Kidney (tissue), 14 donors: ENCODE measurements around the gene GNAO1. TPM values are rescaled to one million over a fixed set of nuclear protein-coding genes. Genes with fewer than 3 reads are reported as not detected.

Experiments
- DNase-seq, 5 donors: peaks; one replicate each; pipeline ENCODE4 v3.0.0-alpha.2; 2013 to 2020
- FAIRE-seq: peaks from 2 replicates; lab custom pipeline; 2012; peaks lifted over from hg19 to GRCh38; lab: Jason Lieb, UNC
- H3K27ac ChIP-seq, 2 donors: one replicate each; pipeline ENCODE4 v1.7.0; 2013; ENCODE audit warnings: low read depth in 2 of 2, low read length in 2 of 2, inconsistent platforms in 1 of 2
- H3K27me3 ChIP-seq: one replicate; pipeline ENCODE4 v1.7.1; 2013; ENCODE audit warnings: low read length, inconsistent platforms; ENCODE audit not compliant: control insufficient read depth, insufficient read depth
- H3K36me3 ChIP-seq, 3 donors: one replicate each; pipeline versions ENCODE4 v1.7.0 to v1.7.1; 2013; ENCODE audit warnings: low read length in 3 of 3, control low read depth in 1 of 3, inconsistent platforms in 1 of 3; ENCODE audit not compliant: insufficient read depth in 3 of 3, control insufficient read depth in 2 of 3
- H3K4me1 ChIP-seq, 3 donors: one replicate each; pipeline versions ENCODE4 v1.7.0 to v1.7.1; 2013; ENCODE audit warnings: low read length in 3 of 3, inconsistent platforms in 1 of 3, low read depth in 1 of 3; ENCODE audit not compliant: control insufficient read depth in 2 of 3, insufficient read depth in 2 of 3
- H3K4me3 ChIP-seq, 3 donors: one replicate each; pipeline versions ENCODE4 v1.7.0 to v1.8.1; 2013; ENCODE audit warnings: low read length in 3 of 3, control low read depth in 1 of 3, inconsistent platforms in 1 of 3
- H3K9ac ChIP-seq, 3 donors: one replicate each; pipeline versions ENCODE4 v1.7.0 to v1.7.1; 2013; ENCODE audit warnings: low read length in 3 of 3, control low read depth in 1 of 3, inconsistent platforms in 1 of 3
- H3K9me3 ChIP-seq, 3 donors: one replicate each; pipeline versions ENCODE4 v1.7.0 to v1.7.1; 2013; ENCODE audit warnings: low read length in 3 of 3, control low read depth in 1 of 3, inconsistent platforms in 1 of 3; ENCODE audit not compliant: control insufficient read depth in 2 of 3, insufficient read depth in 1 of 3
- intact Hi-C: fragments of 100-400 bp; cut with DNase I; formaldehyde crosslinking; loops from one replicate; pipeline ENCODE4 v1.11.1; 2022
- polyA plus RNA-seq: library from polyadenylated mRNA; stranded (reverse); fragments of 350-450 nt; fragmentation: Illumina TruSeq; extraction: RNeasy Lipid Tissue Mini Kit (QIAGEN cat#74804); gene quantifications from one replicate; pipeline ENCODE4 v1.2.3, GENCODE V29; 2014; ENCODE audit warnings: low read depth, low replicate concordance; ENCODE audit not compliant: insufficient read depth
- total RNA-seq: library from RNA; stranded (reverse); fragmentation: NEBNext Ultra II Directional; extraction: Animal tissue kit (Norgen Biotek cat#: 25700); gene quantifications from one replicate; pipeline ENCODE4 v1.2.1, GENCODE V29; 2021
- TF ChIP-seq, protein P1 (sequence below): IDR thresholded peaks from 3 replicates; pipeline ENCODE4 v1.5.1; 2012; ENCODE audit warnings: mild to moderate bottlenecking, moderate library complexity, borderline replicate concordance; ENCODE audit not compliant: insufficient read depth; ENCODE audit errors: extremely low read depth
- donor health status: control.
- donor health status: control.
- donor health status: control.
- donor health status: control.
- donor health status: control.
- donor health status: DM: yes; HTN: yes; CAD: no.
- donor health status: Normal renal cell carcinoma (clear cell type).

Gene GNAO1
- total and polyA plus RNA-seq, 2 donors from 2014 or later, result 1.5 to 4.3 TPM

DNA sequence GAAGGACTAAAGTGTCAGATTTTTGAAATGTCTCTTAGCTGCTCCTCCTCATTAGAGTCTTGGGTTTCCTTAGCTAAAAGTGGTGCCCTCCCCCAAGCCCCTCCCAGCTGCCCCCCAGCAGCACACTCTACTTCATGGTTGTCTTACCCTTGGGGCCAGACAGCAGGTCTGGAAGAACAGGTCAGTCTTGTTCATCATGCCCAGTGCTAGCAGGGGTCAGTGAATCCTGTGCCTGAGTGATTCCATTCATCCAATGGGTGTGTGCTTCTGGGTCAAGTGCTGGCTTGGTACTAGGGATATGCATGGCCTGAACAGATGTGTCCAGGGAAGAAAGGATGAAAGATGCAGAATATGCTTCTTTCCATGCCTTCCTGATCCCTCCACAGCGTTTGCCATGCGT, 93.2 kb downstream of the GNAO1 start:
- Histone ChIP-seq H3K9ac (no peak overlapping the region), H3K4me3 (no peak overlapping the region), H3K4me1 (no peaks in the 10 kb centered on the region), H3K9me3 (no peaks in the 10 kb centered on the region), H3K36me3 (no peaks in the 10 kb centered on the region), H3K27ac (no peak overlapping the region), H3K27me3 (no peaks in the 10 kb centered on the region)
- DNase-seq (no peak), FAIRE-seq (no peak)
- intact Hi-C loops, result no loop called here
- TF ChIP-seq, protein P1, sequence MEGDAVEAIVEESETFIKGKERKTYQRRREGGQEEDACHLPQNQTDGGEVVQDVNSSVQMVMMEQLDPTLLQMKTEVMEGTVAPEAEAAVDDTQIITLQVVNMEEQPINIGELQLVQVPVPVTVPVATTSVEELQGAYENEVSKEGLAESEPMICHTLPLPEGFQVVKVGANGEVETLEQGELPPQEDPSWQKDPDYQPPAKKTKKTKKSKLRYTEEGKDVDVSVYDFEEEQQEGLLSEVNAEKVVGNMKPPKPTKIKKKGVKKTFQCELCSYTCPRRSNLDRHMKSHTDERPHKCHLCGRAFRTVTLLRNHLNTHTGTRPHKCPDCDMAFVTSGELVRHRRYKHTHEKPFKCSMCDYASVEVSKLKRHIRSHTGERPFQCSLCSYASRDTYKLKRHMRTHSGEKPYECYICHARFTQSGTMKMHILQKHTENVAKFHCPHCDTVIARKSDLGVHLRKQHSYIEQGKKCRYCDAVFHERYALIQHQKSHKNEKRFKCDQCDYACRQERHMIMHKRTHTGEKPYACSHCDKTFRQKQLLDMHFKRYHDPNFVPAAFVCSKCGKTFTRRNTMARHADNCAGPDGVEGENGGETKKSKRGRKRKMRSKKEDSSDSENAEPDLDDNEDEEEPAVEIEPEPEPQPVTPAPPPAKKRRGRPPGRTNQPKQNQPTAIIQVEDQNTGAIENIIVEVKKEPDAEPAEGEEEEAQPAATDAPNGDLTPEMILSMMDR, result no peak

DNA sequence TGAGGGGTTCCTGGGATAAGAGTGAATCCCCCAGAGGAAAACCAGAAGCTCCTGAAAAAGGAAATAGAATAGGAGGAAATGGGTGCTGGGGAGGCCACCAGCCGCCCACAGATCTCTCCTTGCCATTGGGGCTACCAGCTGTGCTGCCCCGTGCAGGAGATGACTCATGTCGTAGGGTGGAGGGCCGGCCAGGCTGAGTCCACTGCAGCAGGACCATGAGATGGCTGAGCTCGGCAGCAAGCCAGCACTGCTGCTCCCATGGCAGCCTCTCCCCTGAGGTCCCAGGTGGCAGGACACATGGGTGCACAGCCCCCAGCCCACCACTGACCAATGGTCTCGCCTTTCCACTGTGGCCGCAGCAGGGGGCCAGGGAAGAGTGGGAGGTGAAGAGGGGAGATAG, 95.5 kb downstream of the GNAO1 start:
- no peak for DNase-seq
- Histone ChIP-seq H3K9ac (no peak overlapping the region), H3K4me1 (no peaks in the 10 kb centered on the region), H3K27me3 (no peaks in the 10 kb centered on the region), H3K36me3 (no peaks in the 10 kb centered on the region), H3K9me3 (no peaks in the 10 kb centered on the region), H3K4me3 (no peak overlapping the region), H3K27ac (no peak overlapping the region)
- intact Hi-C loops, result no loop called here
- no peak for FAIRE-seq
- TF ChIP-seq, protein P1, result no peak

DNA sequence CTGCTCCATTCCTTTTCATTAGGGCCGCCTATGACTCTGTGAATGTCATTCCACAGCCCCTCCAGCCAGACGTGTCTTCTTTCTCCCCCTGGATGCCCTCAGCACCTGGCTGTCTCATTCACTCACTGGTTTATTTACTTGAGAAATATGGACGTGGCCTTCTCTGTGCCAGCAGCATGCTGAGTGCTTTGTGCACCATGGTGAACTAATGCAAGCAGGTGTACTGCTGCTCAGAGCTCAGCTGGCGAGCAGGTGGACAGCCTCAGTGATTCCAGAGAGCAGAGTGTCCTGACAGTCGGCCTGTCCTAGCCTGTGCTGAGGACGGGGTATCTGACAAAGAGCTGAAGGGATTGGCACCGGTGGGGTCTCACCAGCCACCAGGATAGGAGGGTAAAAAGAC, 96.7 kb downstream of the GNAO1 start:
- H3K27me3 ChIP-seq, result no peaks in the 10 kb centered on the region
- no peaks in the 10 kb centered on the region for H3K36me3 ChIP-seq
- FAIRE-seq (no peak), DNase-seq (no peak)
- intact Hi-C loops, result no loop called here
- H3K9ac ChIP-seq, result no peak overlapping the region
- H3K4me3 ChIP-seq, result no peak overlapping the region
- H3K9me3 ChIP-seq, result no peaks in the 10 kb centered on the region
- TF ChIP-seq, protein P1, result no peak
- H3K27ac ChIP-seq, result no peak overlapping the region
- H3K4me1 ChIP-seq, result no peaks in the 10 kb centered on the region

DNA sequence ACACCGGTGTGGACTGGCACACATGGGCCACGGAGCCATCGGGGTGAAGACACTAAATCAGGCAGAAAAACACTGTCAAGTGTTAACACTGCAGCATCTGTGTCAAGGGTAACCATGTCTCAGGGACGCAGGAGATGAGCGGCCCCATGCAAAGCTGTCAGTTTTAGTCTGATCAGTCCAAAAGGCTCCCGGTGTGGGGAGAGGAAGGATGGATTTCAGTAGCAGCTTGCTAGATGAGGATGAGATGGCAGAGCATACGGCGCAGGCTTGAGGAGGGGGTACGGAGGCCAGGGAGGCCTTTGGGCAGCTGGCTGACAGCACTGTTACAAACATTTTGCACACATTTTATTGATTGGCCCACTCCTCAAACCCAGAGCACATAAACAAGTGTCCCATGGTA, 98.1 kb downstream of the GNAO1 start:
- H3K36me3 ChIP-seq, result no peaks in the 10 kb centered on the region
- H3K9ac ChIP-seq, result no peak overlapping the region
- DNase-seq (no peak), FAIRE-seq (no peak)
- no peaks in the 10 kb centered on the region for H3K27me3 ChIP-seq
- intact Hi-C loops, result no loop called here
- no peaks in the 10 kb centered on the region for H3K9me3 ChIP-seq
- H3K4me3 ChIP-seq, result no peak overlapping the region
- TF ChIP-seq, protein P1, result no peak
- no peaks in the 10 kb centered on the region for H3K4me1 ChIP-seq
- no peak overlapping the region for H3K27ac ChIP-seq
